SK-N-SH treated with all-trans-retinoic acid at 6 μM for 48 hours (cell line): ENCODE data around the gene NFATC3.

Experiments used
- ATAC-seq: fragments of 200-7000 bp; cut with Tn5 transposase; 3 replicates; pipeline ENCODE4 v1.9.1; 2020; ENCODE audit warnings: mild to moderate bottlenecking, moderate library complexity
- ARNTL ChIP-seq: fragments of 450-650 bp; formaldehyde crosslinking; IDR thresholded peaks from 2 replicates; pipeline ENCODE4 v1.5.0; 2020; ENCODE audit warnings: low read depth, mild to moderate bottlenecking, moderate library complexity, borderline replicate concordance
- BACH2 ChIP-seq: fragments of 250-450 bp; sonication (Bioruptor Pico); IDR thresholded peaks from 2 replicates; pipeline ENCODE4 v1.9.0; 2021; ENCODE audit warnings: mild to moderate bottlenecking, borderline replicate concordance
- CSDC2 ChIP-seq: fragments of 250-450 bp; sonication (Bioruptor Pico); IDR thresholded peaks from 2 replicates; pipeline ENCODE4 v1.5.0; 2020; ENCODE audit warnings: mild to moderate bottlenecking, moderate library complexity
- ESRRG ChIP-seq: fragments of 250-450 bp; sonication (Bioruptor Pico); IDR thresholded peaks from 2 replicates; pipeline ENCODE4 v1.6.1; 2021; ENCODE audit warnings: mild to moderate bottlenecking
- ISL1 ChIP-seq: fragments of 250-450 bp; sonication (Bioruptor Pico); IDR thresholded peaks from 2 replicates; pipeline ENCODE4 v2.1.2; 2022; ENCODE audit warnings: mild to moderate bottlenecking, moderate library complexity
- OSR1 ChIP-seq: fragments of 250-450 bp; sonication (Bioruptor Pico); IDR thresholded peaks from 2 replicates; pipeline ENCODE4 v1.8.0; 2022; ENCODE audit warnings: moderate library complexity, mild to moderate bottlenecking, inconsistent platforms
- PATZ1 ChIP-seq: fragments of 250-450 bp; sonication (Bioruptor Pico); IDR thresholded peaks from 2 replicates; pipeline ENCODE4 v1.8.0; 2020; ENCODE audit warnings: mild to moderate bottlenecking, moderate library complexity, borderline replicate concordance
- POU6F1 ChIP-seq: fragments of 250-450 bp; sonication (Bioruptor Pico); IDR thresholded peaks from 2 replicates; pipeline ENCODE4 v1.8.0; 2021; ENCODE audit warnings: low read depth, mild to moderate bottlenecking, moderate library complexity, borderline replicate concordance
- RARB ChIP-seq: fragments of 250-450 bp; sonication (Bioruptor Pico); IDR thresholded peaks from 2 replicates; pipeline ENCODE4 v1.8.0; 2021; ENCODE audit warnings: mild to moderate bottlenecking, moderate library complexity
- SNAI2 ChIP-seq: fragments of 250-450 bp; sonication (Bioruptor Pico); IDR thresholded peaks from 2 replicates; pipeline ENCODE4 v1.5.0; 2020; ENCODE audit warnings: mild to moderate bottlenecking, moderate library complexity
- TCF4 ChIP-seq: fragments of 250-450 bp; sonication (Bioruptor Pico); IDR thresholded peaks from 2 replicates; pipeline ENCODE4 v1.8.0; 2021; ENCODE audit warnings: mild to moderate bottlenecking, moderate library complexity, borderline replicate concordance
- TOX ChIP-seq: fragments of 250-450 bp; sonication (Bioruptor Pico); IDR thresholded peaks from 2 replicates; pipeline ENCODE4 v1.8.0; 2021; ENCODE audit warnings: mild to moderate bottlenecking, moderate library complexity, borderline replicate concordance
- ZFP3 ChIP-seq: fragments of 250-450 bp; sonication (Bioruptor Pico); IDR thresholded peaks from 2 replicates; pipeline ENCODE4 v1.5.0; 2020; ENCODE audit warnings: mild to moderate bottlenecking, moderate library complexity
- ZFP30 ChIP-seq: fragments of 450-650 bp; formaldehyde crosslinking; IDR thresholded peaks from 2 replicates; pipeline ENCODE4 v1.5.0; 2022; ENCODE audit warnings: mild to moderate bottlenecking, moderate library complexity
- ZNF565 ChIP-seq: fragments of 450-650 bp; formaldehyde crosslinking; conservative IDR thresholded peaks from 2 replicates; pipeline ENCODE4 v1.5.0; 2020; ENCODE audit warnings: low read depth, mild to moderate bottlenecking, moderate library complexity
- ZNF70 ChIP-seq: fragments of 450-650 bp; formaldehyde crosslinking; IDR thresholded peaks from 2 replicates; pipeline ENCODE4 v1.5.0; 2020; ENCODE audit warnings: mild to moderate bottlenecking, moderate library complexity
- ZNF8 ChIP-seq: fragments of 450-650 bp; formaldehyde crosslinking; IDR thresholded peaks from 2 replicates; pipeline ENCODE4 v1.5.0; 2020; ENCODE audit warnings: mild to moderate bottlenecking, moderate library complexity
- TF ChIP-seq, protein P1 (sequence below): fragments of 250-450 bp; sonication (Bioruptor Pico); IDR thresholded peaks from 2 replicates; pipeline ENCODE4 v1.5.1; 2021; ENCODE audit warnings: mild to moderate bottlenecking, moderate library complexity
- TF ChIP-seq, protein P2 (sequence below): fragments of 250-450 bp; sonication (Bioruptor Pico); IDR thresholded peaks from 2 replicates; pipeline ENCODE4 v1.5.1; 2020; ENCODE audit warnings: low read depth, mild to moderate bottlenecking, moderate library complexity
- TF ChIP-seq, protein P3 (sequence below): fragments of 250-450 bp; sonication (Bioruptor Pico); IDR thresholded peaks from 2 replicates; pipeline ENCODE4 v1.5.0; 2020; ENCODE audit warnings: mild to moderate bottlenecking, moderate library complexity

NFATC3 gene

DNA sequence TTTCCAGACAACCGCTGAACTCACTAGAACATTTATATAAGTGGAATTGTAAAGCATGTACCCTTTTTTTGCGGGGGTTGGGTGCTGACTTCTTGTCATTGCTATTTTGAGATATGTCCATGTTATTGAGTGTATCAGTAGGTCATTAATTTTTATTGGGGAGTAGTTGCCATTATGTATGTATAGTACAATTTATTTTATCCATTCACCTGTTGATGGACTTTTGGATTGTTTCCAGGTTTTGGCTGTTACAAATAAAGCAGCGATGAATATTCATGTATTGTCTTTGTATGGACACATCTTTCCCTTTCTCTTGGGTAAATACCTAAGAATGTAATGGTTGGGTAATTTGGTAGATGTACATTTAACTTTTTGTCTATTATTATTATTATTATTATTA is 12.7 kb downstream of the NFATC3 start:
- no peak for ATAC-seq

DNA sequence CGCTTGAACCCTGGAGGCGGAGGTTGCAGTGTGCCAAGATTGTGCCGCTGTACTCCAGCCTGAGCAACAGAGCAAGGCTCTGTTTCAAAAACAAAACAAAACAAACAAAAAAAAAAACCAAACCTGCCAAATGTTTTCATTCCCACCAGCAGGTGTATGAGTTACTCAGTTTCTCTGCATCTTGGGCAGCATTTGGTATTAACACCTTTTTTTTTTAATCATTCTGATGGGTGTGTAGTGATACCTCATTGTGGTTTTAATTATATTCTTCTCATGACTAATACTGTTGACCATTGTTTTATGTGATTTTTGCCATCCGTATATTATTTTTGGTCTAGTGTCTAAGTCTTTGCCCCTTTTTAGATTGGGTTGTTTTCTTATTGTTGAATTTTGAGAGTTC is 15.3 kb downstream of the NFATC3 start:
- TF ChIP-seq CSDC2 (CRISPR knock-in tag) (no peak), SNAI2 (CRISPR knock-in tag) (no peak), ZFP30 (CRISPR knock-in tag) (no peak), ARNTL (CRISPR knock-in tag) (no peak), ZNF565 (CRISPR knock-in tag) (no peak)
- TF ChIP-seq, protein P1, sequence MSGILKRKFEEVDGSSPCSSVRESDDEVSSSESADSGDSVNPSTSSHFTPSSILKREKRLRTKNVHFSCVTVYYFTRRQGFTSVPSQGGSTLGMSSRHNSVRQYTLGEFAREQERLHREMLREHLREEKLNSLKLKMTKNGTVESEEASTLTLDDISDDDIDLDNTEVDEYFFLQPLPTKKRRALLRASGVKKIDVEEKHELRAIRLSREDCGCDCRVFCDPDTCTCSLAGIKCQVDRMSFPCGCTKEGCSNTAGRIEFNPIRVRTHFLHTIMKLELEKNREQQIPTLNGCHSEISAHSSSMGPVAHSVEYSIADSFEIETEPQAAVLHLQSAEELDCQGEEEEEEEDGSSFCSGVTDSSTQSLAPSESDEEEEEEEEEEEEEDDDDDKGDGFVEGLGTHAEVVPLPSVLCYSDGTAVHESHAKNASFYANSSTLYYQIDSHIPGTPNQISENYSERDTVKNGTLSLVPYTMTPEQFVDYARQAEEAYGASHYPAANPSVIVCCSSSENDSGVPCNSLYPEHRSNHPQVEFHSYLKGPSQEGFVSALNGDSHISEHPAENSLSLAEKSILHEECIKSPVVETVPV (CRISPR knock-in tag), result no peak
- TF ChIP-seq, protein P2, sequence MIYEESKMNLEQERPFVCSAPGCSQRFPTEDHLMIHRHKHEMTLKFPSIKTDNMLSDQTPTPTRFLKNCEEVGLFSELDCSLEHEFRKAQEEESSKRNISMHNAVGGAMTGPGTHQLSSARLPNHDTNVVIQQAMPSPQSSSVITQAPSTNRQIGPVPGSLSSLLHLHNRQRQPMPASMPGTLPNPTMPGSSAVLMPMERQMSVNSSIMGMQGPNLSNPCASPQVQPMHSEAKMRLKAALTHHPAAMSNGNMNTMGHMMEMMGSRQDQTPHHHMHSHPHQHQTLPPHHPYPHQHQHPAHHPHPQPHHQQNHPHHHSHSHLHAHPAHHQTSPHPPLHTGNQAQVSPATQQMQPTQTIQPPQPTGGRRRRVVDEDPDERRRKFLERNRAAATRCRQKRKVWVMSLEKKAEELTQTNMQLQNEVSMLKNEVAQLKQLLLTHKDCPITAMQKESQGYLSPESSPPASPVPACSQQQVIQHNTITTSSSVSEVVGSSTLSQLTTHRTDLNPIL (CRISPR knock-in tag), result no peak
- ATAC-seq, result no peak

More for the DNA sequence above, 12.7 kb downstream of the NFATC3 start:
- no peak for TF ChIP-seq ZNF8 (CRISPR knock-in tag)
- TF ChIP-seq, protein P1 (CRISPR knock-in tag), result no peak
- no peak for TF ChIP-seq ZNF70 (CRISPR knock-in tag)
- no peak for TF ChIP-seq POU6F1
- TF ChIP-seq ZFP3, result no peak
- TF ChIP-seq CSDC2 (CRISPR knock-in tag), result no peak
- TF ChIP-seq ZFP30 (CRISPR knock-in tag), result no peak
- no peak for TF ChIP-seq RARB (CRISPR knock-in tag)
- TF ChIP-seq BACH2 (CRISPR knock-in tag), result no peak
- TF ChIP-seq ESRRG (CRISPR knock-in tag), result no peak
- TF ChIP-seq PATZ1 (CRISPR knock-in tag), result no peak

GRCh38 chr16:68105611-68106010 is 20.4 kb downstream of the NFATC3 start:
- no peak for ATAC-seq
- no peak for TF ChIP-seq ARNTL (CRISPR knock-in tag)
- TF ChIP-seq ESRRG (CRISPR knock-in tag), result no peak
- no peak for TF ChIP-seq ZNF565 (CRISPR knock-in tag)
- TF ChIP-seq, protein P3, sequence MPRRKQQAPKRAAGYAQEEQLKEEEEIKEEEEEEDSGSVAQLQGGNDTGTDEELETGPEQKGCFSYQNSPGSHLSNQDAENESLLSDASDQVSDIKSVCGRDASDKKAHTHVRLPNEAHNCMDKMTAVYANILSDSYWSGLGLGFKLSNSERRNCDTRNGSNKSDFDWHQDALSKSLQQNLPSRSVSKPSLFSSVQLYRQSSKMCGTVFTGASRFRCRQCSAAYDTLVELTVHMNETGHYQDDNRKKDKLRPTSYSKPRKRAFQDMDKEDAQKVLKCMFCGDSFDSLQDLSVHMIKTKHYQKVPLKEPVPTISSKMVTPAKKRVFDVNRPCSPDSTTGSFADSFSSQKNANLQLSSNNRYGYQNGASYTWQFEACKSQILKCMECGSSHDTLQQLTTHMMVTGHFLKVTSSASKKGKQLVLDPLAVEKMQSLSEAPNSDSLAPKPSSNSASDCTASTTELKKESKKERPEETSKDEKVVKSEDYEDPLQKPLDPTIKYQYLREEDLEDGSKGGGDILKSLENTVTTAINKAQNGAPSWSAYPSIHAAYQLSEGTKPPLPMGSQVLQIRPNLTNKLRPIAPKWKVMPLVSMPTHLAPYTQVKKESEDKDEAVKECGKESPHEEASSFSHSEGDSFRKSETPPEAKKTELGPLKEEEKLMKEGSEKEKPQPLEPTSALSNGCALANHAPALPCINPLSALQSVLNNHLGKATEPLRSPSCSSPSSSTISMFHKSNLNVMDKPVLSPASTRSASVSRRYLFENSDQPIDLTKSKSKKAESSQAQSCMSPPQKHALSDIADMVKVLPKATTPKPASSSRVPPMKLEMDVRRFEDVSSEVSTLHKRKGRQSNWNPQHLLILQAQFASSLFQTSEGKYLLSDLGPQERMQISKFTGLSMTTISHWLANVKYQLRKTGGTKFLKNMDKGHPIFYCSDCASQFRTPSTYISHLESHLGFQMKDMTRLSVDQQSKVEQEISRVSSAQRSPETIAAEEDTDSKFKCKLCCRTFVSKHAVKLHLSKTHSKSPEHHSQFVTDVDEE (CRISPR knock-in tag), result no peak
- TF ChIP-seq RARB (CRISPR knock-in tag), result no peak
- no peak for TF ChIP-seq TCF4 (CRISPR knock-in tag)
- TF ChIP-seq ZNF8 (CRISPR knock-in tag), result no peak
- no peak for TF ChIP-seq SNAI2 (CRISPR knock-in tag)
- no peak for TF ChIP-seq ISL1 (CRISPR knock-in tag)
- no peak for TF ChIP-seq PATZ1 (CRISPR knock-in tag)
- TF ChIP-seq ZFP30 (CRISPR knock-in tag), result no peak
- no peak for TF ChIP-seq BACH2 (CRISPR knock-in tag)
- no peak for TF ChIP-seq OSR1 (CRISPR knock-in tag)
- no peak for TF ChIP-seq ZNF70 (CRISPR knock-in tag)
- no peak for TF ChIP-seq POU6F1
- no peak for TF ChIP-seq TOX
- TF ChIP-seq ZFP3, result no peak
- TF ChIP-seq, protein P1 (CRISPR knock-in tag), result no peak
